Amniotic epithelial cell (primary cell): Measurements from ENCODE around the gene PCDHGA11.
"Not testable (repeated sequence)": the region's sequence is repeated elsewhere in the genome, so short reads cannot be mapped to it uniquely, and the experiment has no call there.

Experiments used
- DNase-seq: peaks from one replicate; pipeline ENCODE4 v3.0.0-alpha.2; 2010; ENCODE audit warnings: low read depth

PCDHGA11 gene

DNA sequence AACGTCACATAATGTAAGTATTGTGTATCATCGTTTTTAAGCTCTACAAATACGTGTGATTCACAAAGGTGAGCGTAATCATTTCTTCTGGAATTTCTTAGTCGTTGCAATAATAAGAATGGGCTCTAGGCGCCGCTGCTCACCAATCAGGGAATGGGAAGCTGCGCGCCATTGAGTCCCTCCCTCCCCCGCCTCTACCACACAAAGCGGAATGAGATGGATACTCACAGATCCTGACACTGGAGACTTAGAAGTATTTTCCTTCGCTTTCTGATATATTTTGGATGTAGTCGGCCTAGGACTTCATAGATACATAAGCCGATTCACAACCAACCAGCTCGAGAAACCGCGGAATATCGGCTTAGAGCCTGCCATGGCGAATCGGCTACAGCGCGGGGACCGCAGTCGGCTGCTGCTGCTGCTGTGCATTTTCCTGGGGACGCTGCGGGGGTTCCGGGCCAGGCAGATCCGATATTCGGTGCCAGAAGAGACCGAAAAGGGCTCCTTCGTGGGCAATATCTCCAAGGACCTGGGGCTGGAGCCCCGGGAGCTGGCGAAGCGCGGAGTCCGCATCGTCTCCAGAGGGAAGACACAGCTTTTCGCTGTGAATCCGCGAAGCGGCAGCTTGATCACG, at the start of gene PCDHGA11:
TSS of gene PCDHGA11 (plus strand) at position 197 of the 634 bp plus-strand sequence. CDS start at position 374, 177 bp downstream.
- DNase-seq, result peak; percentile 50

DNA sequence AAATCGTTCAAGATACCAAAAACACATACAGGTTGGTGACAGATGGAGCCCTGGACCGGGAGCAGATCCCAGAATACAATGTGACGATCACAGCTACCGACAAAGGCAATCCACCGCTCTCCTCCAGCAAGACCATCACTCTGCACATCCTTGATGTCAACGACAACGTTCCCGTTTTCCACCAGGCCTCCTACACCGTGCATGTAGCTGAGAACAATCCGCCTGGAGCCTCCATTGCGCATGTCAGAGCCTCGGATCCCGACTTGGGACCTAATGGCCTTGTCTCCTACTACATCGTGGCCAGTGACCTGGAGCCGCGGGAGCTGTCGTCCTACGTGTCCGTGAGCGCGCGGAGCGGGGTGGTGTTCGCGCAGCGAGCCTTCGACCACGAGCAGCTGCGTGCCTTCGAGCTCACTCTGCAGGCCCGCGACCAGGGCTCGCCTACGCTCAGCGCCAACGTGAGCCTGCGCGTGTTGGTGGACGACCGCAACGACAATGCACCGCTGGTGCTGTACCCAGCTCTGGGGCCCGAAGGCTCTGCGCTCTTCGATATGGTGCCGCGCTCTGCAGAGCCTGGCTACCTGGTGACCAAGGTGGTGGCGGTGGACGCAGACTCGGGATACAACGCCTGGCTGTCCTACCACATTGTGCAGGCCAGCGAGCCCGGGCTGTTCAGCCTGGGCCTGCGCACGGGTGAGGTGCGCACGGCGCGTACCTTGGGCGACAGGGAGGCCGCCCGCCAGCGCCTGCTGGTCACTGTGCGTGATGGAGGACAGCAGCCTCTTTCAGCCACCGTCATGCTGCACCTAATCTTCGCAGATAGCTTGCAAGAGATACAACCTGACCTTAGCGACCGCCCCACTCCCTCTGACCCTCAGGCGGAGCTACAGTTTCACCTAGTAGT, 49.0 kb upstream of the PCDHGA11 start:
- DNase-seq, result no peak

DNA sequence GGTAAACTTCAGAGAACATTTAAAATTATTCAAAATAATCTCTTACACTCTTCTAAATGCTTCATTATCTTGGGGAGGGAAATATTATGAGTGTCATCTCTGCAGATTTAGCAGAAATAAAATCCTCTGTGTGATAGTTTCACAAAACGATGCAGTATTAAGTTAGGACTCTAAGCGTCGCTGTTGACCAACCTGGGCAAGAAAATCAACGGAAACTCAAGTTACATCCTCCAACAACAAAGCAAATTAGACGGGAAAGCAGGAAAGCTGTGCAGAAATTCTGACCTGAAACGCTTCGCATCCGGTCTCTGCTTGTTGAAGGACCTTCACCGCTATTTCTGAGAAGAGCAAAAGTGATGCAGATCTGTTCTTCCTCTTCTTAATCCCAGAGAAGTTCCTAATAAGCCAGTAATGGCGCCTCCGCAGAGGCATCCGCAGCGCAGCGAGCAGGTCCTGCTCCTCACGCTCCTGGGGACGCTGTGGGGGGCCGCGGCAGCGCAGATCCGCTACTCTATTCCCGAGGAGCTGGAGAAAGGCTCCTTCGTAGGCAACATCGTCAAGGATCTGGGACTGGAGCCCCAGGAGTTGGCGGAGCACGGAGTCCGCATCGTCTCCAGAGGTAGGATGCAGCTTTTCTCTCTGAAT, 47.1 kb upstream of the PCDHGA11 start, which contains the start of gene PCDHGA6:
TSS of gene PCDHGA6 (plus strand) at position 219 of the 645 bp plus-strand sequence. CDS start at position 412, 193 bp downstream.
- peak; percentile 40 for DNase-seq

DNA sequence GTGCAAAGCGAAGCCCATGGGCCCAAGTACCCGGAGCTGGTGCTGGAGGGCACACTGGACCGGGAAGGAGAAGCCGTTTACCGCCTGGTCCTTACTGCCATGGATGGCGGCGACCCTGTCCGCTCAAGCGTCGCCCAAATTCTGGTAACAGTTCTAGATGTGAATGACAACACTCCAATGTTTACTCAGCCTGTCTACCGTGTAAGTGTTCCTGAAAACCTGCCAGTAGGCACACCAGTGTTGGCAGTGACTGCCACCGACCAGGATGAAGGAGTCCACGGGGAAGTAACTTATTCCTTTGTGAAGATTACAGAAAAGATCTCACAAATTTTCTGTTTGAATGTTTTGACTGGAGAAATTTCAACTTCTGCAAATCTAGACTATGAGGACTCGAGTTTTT, 46.2 kb upstream of the PCDHGA11 start:
- DNase-seq, result no peak

DNA sequence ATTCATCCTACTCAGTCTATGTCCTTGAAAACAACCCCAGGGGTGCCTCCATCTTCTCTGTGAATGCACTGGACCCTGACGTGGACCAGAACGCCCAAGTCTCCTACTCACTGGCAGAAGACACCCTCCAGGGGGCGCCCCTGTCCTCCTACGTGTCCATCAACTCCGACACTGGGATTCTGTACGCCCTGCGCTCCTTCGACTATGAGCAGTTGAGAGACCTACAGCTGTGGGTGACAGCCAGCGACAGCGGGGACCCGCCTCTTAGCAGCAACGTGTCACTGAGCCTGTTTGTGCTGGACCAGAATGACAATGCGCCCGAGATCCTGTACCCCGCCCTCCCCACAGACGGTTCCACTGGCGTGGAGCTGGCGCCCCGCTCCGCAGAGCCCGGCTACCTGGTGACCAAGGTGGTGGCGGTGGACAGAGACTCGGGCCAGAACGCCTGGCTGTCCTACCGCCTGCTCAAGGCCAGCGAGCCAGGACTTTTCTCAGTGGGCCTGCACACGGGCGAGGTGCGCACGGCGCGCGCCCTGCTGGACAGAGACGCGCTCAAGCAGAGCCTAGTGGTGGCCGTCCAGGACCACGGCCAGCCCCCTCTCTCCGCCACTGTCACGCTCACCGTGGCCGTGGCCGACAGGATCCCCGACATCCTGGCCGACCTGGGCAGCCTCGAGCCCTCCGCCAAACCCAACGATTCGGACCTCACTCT, 45.3 kb upstream of the PCDHGA11 start:
- not testable (repeated sequence) for DNase-seq

DNA sequence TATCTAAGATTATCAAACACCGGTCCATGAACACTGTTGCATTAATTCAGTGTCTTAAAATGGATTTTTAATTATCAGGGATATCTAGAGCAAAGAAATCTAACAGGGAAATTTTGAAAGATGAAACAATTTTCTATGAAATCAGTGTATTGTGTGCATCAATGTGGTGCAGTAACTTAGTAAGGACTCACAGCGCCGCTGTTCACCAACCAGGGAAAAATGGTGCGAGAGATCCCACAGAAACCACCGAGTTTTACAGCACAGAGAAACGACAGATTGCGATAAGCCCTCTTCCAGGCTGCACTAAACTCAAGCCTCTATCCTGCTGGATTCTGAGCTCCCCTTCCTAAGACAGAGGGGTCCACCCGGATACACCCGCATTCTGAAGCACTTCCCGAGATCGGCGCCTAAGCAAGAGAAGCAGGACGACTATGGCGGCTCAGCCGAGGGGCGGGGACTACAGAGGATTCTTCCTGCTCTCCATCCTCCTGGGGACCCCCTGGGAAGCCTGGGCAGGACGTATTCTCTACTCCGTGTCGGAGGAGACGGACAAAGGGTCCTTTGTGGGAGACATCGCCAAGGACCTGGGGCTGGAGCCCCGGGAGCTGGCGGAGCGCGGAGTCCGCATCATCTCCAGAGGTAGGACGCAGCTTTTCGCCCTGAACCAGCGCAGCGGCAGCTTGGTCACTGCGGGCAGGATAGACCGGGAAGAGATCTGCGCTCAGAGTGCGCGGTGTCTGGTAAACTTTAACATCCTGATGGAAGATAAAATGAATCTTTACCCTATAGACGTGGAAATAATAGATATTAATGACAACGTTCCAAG, 38.2 kb upstream of the PCDHGA11 start, which contains the start of gene PCDHGA7:
TSS of gene PCDHGA7 (plus strand) at position 274 of the 826 bp plus-strand sequence. CDS start at position 432, 158 bp downstream.
- peak; percentile 37 for DNase-seq

DNA sequence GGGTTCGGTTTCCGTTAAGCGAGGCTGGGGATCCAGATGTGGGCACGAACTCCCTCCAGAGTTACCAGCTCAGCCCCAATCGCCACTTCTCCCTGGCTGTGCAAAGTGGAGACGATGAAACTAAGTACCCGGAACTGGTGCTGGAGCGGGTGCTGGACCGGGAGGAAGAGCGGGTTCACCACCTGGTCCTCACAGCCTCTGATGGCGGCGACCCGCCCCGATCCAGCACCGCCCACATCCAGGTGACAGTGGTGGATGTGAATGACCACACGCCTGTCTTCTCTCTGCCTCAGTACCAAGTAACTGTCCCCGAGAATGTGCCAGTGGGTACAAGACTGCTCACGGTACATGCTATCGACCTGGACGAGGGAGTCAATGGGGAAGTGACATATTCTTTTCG, 37.5 kb upstream of the PCDHGA11 start:
- DNase-seq, result no peak

DNA sequence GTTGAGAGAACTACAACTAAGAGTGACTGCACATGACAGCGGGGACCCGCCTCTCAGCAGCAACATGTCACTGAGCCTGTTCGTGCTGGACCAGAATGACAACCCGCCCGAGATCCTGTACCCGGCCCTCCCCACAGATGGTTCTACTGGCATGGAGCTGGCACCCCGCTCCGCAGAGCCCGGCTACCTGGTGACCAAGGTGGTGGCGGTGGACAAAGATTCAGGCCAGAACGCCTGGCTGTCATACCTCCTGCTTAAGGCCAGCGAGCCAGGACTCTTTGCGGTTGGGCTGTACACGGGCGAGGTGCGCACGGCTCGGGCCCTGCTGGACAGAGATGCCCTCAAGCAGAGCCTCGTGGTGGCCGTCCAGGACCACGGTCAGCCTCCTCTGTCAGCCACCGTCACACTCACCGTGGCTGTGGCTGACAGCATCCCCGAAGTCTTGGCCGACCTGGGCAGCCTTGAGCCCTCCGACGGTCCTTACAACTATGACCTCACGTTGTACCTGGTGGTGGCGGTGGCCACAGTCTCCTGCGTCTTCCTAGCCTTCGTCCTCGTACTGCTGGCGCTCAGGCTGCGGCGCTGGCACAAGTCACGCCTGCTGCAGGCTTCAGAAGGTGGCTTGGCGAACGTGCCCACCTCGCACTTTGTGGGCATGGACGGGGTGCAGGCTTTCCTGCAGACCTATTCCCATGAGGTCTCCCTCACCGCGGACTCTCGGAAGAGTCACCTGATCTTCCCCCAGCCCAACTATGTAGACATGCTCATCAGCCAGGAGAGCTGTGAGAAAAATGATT, 36.2 kb upstream of the PCDHGA11 start:
- no peak for DNase-seq

DNA sequence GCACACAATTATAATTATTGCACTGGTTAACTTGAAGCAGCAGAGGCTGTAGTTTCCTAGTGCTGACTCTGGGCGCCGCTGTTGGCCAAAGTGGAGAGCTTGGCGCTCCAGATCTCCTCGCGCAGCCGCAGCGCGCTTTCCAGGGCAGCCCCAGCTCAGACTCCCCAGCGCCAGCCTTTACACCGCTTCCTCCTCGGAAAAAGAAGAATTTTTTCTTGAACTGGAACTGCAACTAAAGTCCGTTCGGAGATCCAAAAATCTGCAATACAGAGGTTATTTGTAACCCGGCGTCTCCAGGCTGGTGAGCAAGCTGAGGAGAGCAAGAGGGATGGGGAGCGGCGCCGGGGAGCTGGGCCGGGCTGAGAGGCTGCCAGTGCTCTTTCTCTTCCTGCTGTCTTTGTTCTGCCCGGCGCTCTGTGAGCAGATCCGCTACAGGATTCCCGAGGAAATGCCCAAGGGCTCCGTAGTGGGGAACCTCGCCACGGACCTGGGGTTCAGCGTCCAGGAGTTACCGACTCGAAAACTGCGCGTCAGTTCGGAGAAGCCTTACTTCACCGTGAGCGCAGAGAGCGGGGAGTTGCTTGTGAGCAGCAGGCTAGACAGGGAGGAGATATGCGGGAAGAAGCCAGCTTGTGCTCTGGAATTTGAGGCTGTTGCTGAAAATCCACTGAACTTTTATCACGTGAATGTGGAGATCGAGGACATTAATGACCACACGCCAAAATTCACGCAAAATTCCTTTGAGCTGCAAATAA, 33.1 kb upstream of the PCDHGA11 start, which contains the start of gene PCDHGB4:
TSS of gene PCDHGB4 (plus strand) at position 142 of the 755 bp plus-strand sequence. CDS start at position 329, 187 bp downstream.
- DNase-seq, result not testable (repeated sequence)

DNA sequence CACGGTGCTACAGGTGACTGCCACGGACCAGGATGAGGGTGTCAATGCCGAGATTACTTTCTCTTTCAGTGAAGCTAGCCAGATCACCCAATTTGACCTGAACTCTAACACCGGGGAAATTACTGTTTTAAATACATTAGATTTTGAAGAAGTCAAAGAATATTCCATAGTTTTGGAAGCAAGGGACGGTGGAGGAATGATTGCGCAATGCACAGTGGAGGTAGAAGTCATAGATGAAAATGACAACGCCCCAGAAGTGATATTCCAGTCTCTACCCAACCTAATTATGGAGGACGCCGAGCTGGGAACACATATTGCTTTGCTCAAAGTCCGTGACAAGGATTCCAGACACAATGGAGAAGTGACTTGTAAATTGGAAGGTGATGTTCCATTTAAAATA, 32.2 kb upstream of the PCDHGA11 start:
- no peak for DNase-seq

DNA sequence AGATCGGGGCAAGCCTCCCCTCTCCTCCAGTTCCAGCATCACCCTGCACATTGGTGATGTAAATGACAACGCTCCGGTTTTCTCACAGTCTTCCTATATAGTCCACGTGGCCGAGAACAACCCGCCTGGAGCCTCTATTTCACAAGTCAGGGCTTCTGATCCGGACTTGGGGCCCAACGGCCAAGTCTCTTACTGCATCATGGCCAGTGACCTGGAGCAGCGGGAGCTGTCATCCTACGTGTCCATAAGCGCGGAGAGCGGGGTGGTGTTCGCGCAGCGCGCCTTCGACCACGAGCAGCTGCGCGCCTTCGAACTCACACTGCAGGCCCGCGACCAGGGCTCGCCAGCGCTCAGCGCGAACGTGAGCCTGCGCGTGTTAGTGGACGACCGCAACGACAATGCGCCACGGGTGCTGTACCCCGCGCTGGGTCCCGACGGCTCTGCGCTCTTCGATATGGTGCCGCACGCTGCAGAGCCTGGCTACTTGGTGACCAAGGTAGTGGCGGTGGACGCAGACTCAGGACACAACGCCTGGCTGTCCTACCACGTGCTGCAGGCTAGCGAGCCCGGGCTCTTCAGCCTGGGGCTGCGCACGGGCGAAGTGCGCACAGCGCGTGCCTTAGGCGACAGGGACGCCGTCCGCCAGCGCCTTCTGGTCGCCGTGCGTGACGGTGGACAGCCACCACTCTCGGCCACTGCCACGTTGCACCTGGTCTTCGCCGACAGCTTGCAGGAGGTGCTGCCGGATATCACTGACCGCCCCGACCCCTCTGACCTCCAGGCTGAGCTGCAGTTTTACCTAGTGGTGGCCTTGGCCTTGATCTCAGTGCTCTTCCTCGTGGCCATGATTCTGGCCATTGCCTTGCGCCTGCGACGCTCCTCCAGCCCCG, 31.5 kb upstream of the PCDHGA11 start:
- DNase-seq, result no peak

DNA sequence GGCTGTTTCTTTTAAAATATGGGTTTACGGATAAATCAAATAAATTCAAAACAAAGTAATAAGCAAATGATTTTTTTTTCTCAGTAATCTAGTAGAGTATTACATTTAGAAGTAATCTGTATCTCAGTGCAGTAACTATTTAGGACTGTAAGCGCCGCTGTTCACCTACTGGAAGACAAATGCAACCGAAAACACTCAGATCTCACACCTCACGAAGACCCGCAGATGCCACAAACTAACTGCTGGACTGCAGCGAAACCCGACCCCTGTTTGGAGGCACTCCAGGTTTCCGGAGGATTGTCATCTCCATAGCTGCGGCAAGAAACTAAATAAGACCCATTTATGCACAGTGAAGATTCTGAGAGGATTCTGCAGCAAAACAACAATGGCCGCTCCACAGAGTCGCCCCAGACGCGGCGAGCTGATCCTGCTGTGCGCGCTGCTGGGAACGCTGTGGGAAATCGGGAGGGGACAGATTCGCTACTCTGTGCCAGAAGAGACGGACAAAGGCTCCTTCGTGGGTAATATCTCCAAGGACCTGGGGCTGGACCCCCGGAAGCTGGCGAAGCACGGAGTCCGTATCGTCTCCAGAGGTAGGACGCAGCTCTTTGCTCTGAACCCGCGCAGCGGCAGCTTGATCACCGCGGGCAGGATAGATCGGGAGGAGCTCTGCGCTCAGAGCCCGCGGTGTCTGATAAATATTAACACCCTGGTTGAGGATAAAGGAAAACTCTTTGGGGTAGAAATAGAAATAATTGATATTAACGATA, 28.2 kb upstream of the PCDHGA11 start, which contains the start of gene PCDHGA8:
TSS of gene PCDHGA8 (plus strand) at position 205 of the 770 bp plus-strand sequence. CDS start at position 386, 181 bp downstream.
- no peak for DNase-seq

DNA sequence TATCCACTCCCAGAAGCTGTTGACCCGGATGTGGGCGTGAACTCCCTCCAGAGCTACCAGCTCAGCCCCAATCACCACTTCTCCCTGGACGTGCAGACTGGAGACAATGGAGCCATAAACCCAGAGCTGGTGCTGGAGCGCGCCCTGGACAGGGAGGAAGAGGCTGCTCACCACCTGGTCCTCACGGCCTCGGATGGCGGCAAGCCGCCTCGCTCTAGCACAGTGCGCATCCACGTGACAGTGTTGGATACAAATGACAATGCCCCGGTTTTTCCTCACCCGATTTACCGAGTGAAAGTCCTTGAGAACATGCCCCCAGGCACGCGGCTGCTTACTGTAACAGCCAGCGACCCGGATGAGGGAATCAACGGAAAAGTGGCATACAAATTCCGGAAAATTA, 27.6 kb upstream of the PCDHGA11 start:
- DNase-seq, result no peak

DNA sequence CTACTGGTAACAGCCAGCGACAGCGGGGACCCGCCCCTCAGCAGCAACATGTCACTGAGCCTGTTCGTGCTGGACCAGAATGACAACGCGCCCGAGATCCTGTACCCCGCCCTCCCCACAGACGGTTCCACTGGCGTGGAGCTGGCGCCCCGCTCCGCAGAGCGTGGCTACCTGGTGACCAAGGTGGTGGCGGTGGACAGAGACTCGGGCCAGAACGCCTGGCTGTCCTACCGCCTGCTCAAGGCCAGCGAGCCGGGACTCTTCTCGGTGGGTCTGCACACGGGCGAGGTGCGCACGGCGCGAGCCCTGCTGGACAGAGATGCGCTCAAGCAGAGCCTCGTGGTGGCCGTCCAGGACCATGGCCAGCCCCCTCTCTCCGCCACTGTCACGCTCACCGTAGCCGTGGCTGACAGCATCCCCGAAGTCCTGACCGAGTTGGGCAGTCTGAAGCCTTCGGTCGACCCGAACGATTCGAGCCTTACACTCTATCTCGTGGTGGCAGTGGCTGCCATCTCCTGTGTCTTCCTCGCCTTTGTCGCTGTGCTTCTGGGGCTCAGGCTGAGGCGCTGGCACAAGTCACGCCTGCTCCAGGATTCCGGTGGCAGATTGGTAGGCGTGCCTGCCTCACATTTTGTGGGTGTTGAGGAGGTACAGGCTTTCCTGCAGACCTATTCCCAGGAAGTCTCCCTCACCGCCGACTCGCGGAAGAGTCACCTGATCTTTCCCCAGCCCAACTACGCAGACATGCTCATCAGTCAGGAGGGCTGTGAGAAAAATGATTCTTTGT, 26.3 kb upstream of the PCDHGA11 start:
- DNase-seq, result not testable (repeated sequence)

DNA sequence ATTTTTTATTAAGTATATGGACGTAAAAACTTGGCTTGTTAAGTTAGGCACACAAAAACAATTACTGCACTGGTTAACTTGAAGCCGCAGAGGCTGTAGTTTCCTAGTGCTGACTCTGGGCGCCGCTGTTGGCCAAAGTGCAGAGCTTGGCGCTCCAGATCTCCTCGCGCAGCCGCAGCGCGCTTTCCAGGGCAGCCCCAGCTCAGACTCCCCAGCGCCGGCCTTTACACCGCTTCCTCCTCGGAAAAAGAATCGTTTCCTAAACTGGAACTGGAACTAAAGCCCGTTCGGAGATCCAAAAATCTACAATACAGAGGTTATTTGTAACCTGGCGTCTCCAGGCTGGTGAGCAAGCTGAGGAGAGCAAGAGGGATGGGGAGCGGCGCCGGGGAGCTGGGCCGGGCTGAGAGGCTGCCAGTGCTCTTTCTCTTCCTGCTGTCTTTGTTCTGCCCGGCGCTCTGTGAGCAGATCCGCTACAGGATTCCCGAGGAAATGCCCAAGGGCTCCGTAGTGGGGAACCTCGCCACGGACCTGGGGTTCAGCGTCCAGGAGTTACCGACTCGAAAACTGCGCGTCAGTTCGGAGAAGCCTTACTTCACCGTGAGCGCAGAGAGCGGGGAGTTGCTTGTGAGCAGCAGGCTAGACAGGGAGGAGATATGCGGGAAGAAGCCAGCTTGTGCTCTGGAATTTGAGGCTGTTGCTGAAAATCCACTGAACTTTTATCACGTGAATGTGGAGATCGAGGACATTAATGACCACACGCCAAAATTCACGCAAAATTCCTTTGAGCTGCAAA, 22.9 kb upstream of the PCDHGA11 start, which contains the start of gene PCDHGB5:
TSS of gene PCDHGB5 (plus strand) at position 192 of the 796 bp plus-strand sequence. CDS start at position 373, 181 bp downstream.
- DNase-seq, result peak; percentile 44
